ENCODE measurements around the gene ZNF213.

- TF ChIP-seq CTCF (IDR thresholded peaks at IDR 0.05) (no peak), POLR2AphosphoS5 (IDR thresholded peaks at IDR 0.05; ENCODE audit: low read depth, low read length) (no peak)
Observed at GRCh38 chr16:3147046-3147756, 12.4 kb downstream of the ZNF213 start.

Measured in Panc1 (cell line).